ENCODE results near the gene VSIG10L.

Gene VSIG10L

DNA sequence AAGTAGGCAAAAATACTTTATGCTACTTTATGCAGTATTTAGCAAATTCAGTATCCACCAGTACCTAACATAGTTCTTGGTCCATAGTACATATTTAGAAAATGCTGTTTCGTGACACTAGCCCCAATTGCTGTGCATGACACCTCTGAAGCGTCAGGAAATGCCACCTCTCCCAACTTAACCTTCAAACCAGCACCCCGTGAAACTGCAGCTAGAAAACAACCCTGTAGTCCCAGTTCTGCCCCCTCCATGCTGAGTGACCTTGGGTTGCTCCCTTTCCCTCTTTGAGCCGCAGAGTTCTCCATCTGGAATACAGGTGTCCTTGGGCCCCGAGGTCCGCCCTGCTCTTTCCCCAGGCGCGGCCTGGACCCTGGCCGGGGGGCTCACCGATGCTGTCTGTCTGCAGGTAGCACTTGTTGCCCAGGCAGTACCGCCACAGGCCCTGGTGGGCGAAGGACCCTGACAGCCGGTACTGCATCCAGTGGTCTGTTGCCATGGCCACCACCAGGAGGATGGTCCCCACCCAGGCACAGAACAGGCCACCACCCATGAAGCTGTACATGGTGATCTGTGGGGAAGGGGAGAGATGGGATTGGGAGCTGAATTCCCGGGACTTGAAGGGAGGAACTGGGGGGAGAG, 45.1 kb upstream of the VSIG10L start:
- no peak overlapping the region for H2BK12ac ChIP-seq (ENCODE audit: low read length)
- no peaks in the 10 kb centered on the region for H3K27me3 ChIP-seq (ENCODE audit: insufficient read depth, low read length)
- H3K23ac ChIP-seq (ENCODE audit: low read length) = no peak overlapping the region
- no peaks in the 10 kb centered on the region for H3K36me3 ChIP-seq (ENCODE audit: control insufficient read depth in 1 of 2, insufficient read depth in 2 of 2, low read length in 2 of 2)
- no peak overlapping the region for H2BK5ac ChIP-seq (ENCODE audit: low read depth, low read length, poor library complexity)
- no peaks in the 10 kb centered on the region for H3K79me1 ChIP-seq (ENCODE audit: low read length)
- H2AFZ ChIP-seq (ENCODE audit: insufficient read depth, low read length, poor library complexity) = no peak overlapping the region
- DNase-seq = no peak
- H4K8ac ChIP-seq (ENCODE audit: low read depth, low read length) = no peak overlapping the region
- H3K27ac ChIP-seq (ENCODE audit: low read depth, low read length) = no peak overlapping the region
- no peaks in the 10 kb centered on the region for H3K4me1 ChIP-seq (ENCODE audit: control insufficient read depth in 1 of 2, insufficient read depth in 2 of 2, low read length in 2 of 2)
- no peak overlapping the region for H4K12ac ChIP-seq (ENCODE audit: low read depth, low read length)
- H3K4me2 ChIP-seq (ENCODE audit: low read length) = no peak overlapping the region
- no CpG with 5 or more reads among the region's 14 CpGs for WGBS (ENCODE audit: extremely low coverage, insufficient coverage, insufficient read length)
- no peak overlapping the region for H2AK5ac ChIP-seq (ENCODE audit: low read length)
- H3K4ac ChIP-seq (ENCODE audit: low read depth, low read length) = no peak overlapping the region
- no peak overlapping the region for H2BK120ac ChIP-seq (ENCODE audit: insufficient read depth, low read length, poor library complexity)
- no peak overlapping the region for H3K4me3 ChIP-seq (ENCODE audit: low read depth, low read length)
- H3K18ac ChIP-seq (ENCODE audit: low read length) = no peak overlapping the region
- no peak overlapping the region for H4K91ac ChIP-seq (ENCODE audit: low read depth, low read length)
- H3K14ac ChIP-seq (ENCODE audit: low read length) = no peak overlapping the region
- H3K79me2 ChIP-seq (ENCODE audit: control insufficient read depth, insufficient read depth, low read length, poor library complexity) = no peaks in the 10 kb centered on the region
- no peak overlapping the region for H3K9ac ChIP-seq (ENCODE audit: low read length)
- peaks cover 4% of the 10 kb centered on the region for H3K9me3 ChIP-seq (ENCODE audit: insufficient read depth, low read depth, low read length)

DNA sequence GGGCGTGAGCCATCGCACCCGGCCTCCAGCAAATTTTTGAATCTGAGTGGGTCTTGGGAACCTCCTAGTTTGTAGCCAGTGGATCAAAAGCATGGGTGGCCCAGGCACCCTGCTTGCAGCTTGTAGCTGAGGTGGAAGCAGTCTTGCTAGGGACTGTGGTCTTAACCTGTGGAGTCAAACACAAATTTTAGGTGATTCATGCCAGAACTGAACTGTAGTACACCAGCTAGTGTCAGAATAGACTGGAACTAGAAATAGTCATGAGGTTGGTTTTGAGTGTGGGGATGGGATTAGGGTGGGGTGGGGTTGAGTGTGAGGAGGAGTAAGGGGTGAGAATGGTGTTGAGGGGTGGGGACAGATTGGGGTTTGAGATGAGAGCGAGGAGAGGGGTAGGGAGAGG, 40.1 kb upstream of the VSIG10L start:
- Histone ChIP-seq H3K4me1 (ENCODE audit: control insufficient read depth in 1 of 2, insufficient read depth in 2 of 2, low read length in 2 of 2) (no peaks in the 10 kb centered on the region), H3K23ac (ENCODE audit: low read length) (no peak overlapping the region), H2BK120ac (ENCODE audit: insufficient read depth, low read length, poor library complexity) (no peak overlapping the region), H3K14ac (ENCODE audit: low read length) (no peak overlapping the region), H3K4me3 (ENCODE audit: low read depth, low read length) (no peak overlapping the region), H3K36me3 (ENCODE audit: control insufficient read depth in 1 of 2, insufficient read depth in 2 of 2, low read length in 2 of 2) (no peaks in the 10 kb centered on the region), H2AFZ (ENCODE audit: insufficient read depth, low read length, poor library complexity) (no peak overlapping the region), H3K9me3 (ENCODE audit: insufficient read depth, low read depth, low read length) (peaks cover 7% of the 10 kb centered on the region), H2AK5ac (ENCODE audit: low read length) (no peak overlapping the region), H2BK5ac (ENCODE audit: low read depth, low read length, poor library complexity) (no peak overlapping the region), H3K4me2 (ENCODE audit: low read length) (no peak overlapping the region), H4K91ac (ENCODE audit: low read depth, low read length) (no peak overlapping the region), H4K12ac (ENCODE audit: low read depth, low read length) (no peak overlapping the region), H3K79me1 (ENCODE audit: low read length) (no peaks in the 10 kb centered on the region), H4K8ac (ENCODE audit: low read depth, low read length) (no peak overlapping the region), H2BK12ac (ENCODE audit: low read length) (no peak overlapping the region), H3K79me2 (ENCODE audit: control insufficient read depth, insufficient read depth, low read length, poor library complexity) (no peaks in the 10 kb centered on the region), H3K9ac (ENCODE audit: low read length) (no peak overlapping the region), H3K4ac (ENCODE audit: low read depth, low read length) (no peak overlapping the region), H3K18ac (ENCODE audit: low read length) (no peak overlapping the region), H3K27ac (ENCODE audit: low read depth, low read length) (no peak overlapping the region), H3K27me3 (ENCODE audit: insufficient read depth, low read length) (no peaks in the 10 kb centered on the region)
- DNase-seq = no peak
- 100% methylated on average over 1 of the region's 4 CpGs for WGBS (ENCODE audit: extremely low coverage, insufficient coverage, insufficient read length)

DNA sequence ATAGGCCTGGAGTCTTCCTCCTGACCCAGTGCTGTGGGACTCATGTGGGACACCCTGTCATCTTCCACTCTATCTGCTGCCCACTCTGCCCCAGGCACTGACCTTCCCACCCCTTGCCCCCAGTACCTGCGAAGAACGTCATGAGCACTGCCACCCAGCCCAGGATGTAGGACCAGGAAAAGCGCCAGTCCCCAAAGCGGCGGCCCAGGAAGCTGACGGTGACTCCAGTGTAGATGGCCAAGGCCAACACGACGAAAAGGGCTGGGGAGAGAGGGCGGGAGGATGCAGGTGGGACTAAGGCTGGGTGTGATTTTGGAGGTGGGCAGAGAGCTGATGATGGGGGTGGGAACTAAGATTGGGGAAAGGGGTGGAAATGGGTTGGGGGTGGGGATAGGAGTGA, 38.4 kb upstream of the VSIG10L start:
- H2AK5ac ChIP-seq (ENCODE audit: low read length) = no peak overlapping the region
- H4K91ac ChIP-seq (ENCODE audit: low read depth, low read length) = no peak overlapping the region
- H3K14ac ChIP-seq (ENCODE audit: low read length) = no peak overlapping the region
- no peak overlapping the region for H2BK120ac ChIP-seq (ENCODE audit: insufficient read depth, low read length, poor library complexity)
- no peak overlapping the region for H4K8ac ChIP-seq (ENCODE audit: low read depth, low read length)
- no peak overlapping the region for H3K27ac ChIP-seq (ENCODE audit: low read depth, low read length)
- H3K9me3 ChIP-seq (ENCODE audit: insufficient read depth, low read depth, low read length) = peaks cover 7% of the 10 kb centered on the region
- no peak overlapping the region for H4K12ac ChIP-seq (ENCODE audit: low read depth, low read length)
- no peak overlapping the region for H3K23ac ChIP-seq (ENCODE audit: low read length)
- H3K4me2 ChIP-seq (ENCODE audit: low read length) = no peak overlapping the region
- no peak for DNase-seq
- H2AFZ ChIP-seq (ENCODE audit: insufficient read depth, low read length, poor library complexity) = no peak overlapping the region
- no peaks in the 10 kb centered on the region for H3K4me1 ChIP-seq (ENCODE audit: control insufficient read depth in 1 of 2, insufficient read depth in 2 of 2, low read length in 2 of 2)
- H2BK12ac ChIP-seq (ENCODE audit: low read length) = no peak overlapping the region
- WGBS (ENCODE audit: extremely low coverage, insufficient coverage, insufficient read length) = no CpG with 5 or more reads among the region's 9 CpGs
- H3K9ac ChIP-seq (ENCODE audit: low read length) = no peak overlapping the region
- H3K27me3 ChIP-seq (ENCODE audit: insufficient read depth, low read length) = no peaks in the 10 kb centered on the region
- H2BK5ac ChIP-seq (ENCODE audit: low read depth, low read length, poor library complexity) = no peak overlapping the region
- no peak overlapping the region for H3K18ac ChIP-seq (ENCODE audit: low read length)
- no peak overlapping the region for H3K4ac ChIP-seq (ENCODE audit: low read depth, low read length)
- no peaks in the 10 kb centered on the region for H3K79me2 ChIP-seq (ENCODE audit: control insufficient read depth, insufficient read depth, low read length, poor library complexity)
- H3K36me3 ChIP-seq (ENCODE audit: control insufficient read depth in 1 of 2, insufficient read depth in 2 of 2, low read length in 2 of 2) = no peaks in the 10 kb centered on the region
- H3K4me3 ChIP-seq (ENCODE audit: low read depth, low read length) = no peak overlapping the region
- H3K79me1 ChIP-seq (ENCODE audit: low read length) = no peaks in the 10 kb centered on the region

DNA sequence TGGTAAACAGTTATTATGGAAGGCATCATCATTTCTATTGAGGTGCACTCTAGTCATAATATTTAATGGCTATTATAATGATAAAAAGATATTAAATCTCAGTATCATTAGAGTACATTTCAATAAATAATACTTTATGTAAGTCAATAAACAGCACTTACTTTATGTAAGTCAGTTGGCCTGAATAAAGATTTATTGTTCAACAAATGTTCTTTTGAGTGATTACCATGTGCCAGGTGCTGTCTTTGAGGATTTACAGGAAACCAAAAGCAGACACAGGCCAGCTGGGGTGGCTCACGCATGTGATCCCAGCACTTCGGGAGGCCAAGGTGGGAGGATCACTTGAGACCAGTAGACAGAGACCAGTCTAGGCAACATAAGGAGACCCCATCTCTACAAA, 35.5 kb upstream of the VSIG10L start:
- Histone ChIP-seq H3K14ac (ENCODE audit: low read length) (no peak overlapping the region), H3K27me3 (ENCODE audit: insufficient read depth, low read length) (no peaks in the 10 kb centered on the region), H3K36me3 (ENCODE audit: control insufficient read depth in 1 of 2, insufficient read depth in 2 of 2, low read length in 2 of 2) (no peaks in the 10 kb centered on the region), H3K9me3 (ENCODE audit: insufficient read depth, low read depth, low read length) (peaks cover 5% of the 10 kb centered on the region), H2AK5ac (ENCODE audit: low read length) (no peak overlapping the region), H4K91ac (ENCODE audit: low read depth, low read length) (no peak overlapping the region), H3K4me3 (ENCODE audit: low read depth, low read length) (no peak overlapping the region), H4K8ac (ENCODE audit: low read depth, low read length) (no peak overlapping the region), H3K18ac (ENCODE audit: low read length) (no peak overlapping the region), H3K27ac (ENCODE audit: low read depth, low read length) (no peak overlapping the region), H3K4ac (ENCODE audit: low read depth, low read length) (no peak overlapping the region), H2BK5ac (ENCODE audit: low read depth, low read length, poor library complexity) (no peak overlapping the region), H3K79me2 (ENCODE audit: control insufficient read depth, insufficient read depth, low read length, poor library complexity) (no peaks in the 10 kb centered on the region), H4K12ac (ENCODE audit: low read depth, low read length) (no peak overlapping the region), H3K9ac (ENCODE audit: low read length) (no peak overlapping the region), H2BK120ac (ENCODE audit: insufficient read depth, low read length, poor library complexity) (no peak overlapping the region), H3K4me1 (ENCODE audit: control insufficient read depth in 1 of 2, insufficient read depth in 2 of 2, low read length in 2 of 2) (no peaks in the 10 kb centered on the region), H3K4me2 (ENCODE audit: low read length) (no peak overlapping the region), H3K79me1 (ENCODE audit: low read length) (no peaks in the 10 kb centered on the region), H2BK12ac (ENCODE audit: low read length) (no peak overlapping the region), H3K23ac (ENCODE audit: low read length) (no peak overlapping the region), H2AFZ (ENCODE audit: insufficient read depth, low read length, poor library complexity) (no peak overlapping the region)
- WGBS (ENCODE audit: extremely low coverage, insufficient coverage, insufficient read length) = no CpG with 5 or more reads among the region's 2 CpGs
- no peak for DNase-seq

All from trophoblast cell (in vitro differentiated cells and primary cell).